DLD1 (cell line): Measurements from ENCODE around the gene PIK3R1.
"Not testable (repeated sequence)": the region's sequence is repeated elsewhere in the genome, so short reads cannot be mapped to it uniquely, and the experiment has no call there.

Experiments
- in situ Hi-C: cut with HindIII; loops from 2 replicates; pipeline ENCODE4 v1.10.0; 2017; ENCODE audit warnings: low sequenced_read_pairs

The PIK3R1 gene

DNA sequence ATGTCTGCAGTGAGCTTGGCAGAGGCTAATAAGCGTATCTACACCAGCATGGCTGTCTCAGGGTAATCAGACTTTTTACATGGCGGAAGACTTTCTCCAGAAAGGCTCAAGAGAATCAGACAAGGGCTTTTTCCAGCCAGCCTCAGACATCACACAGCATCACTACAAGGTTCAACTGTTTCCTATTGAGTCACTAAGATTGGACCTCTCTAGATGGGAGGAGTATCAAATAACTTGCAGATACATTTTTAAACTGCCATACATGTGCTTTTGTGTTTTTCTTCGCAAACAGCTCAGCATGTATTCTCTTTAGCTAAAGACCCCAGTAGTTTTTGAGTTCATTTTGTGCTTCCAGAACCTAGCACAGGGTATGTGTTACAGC, 22.9 kb upstream of the PIK3R1 start:
- in situ Hi-C loops = no loop called here

- in situ Hi-C loops = no loop called here
These were observed 22.0 kb upstream of the PIK3R1 start for GRCh38 chr5:68193481-68194036.

- in situ Hi-C loops = no loop called here
These were observed 21.2 kb upstream of the PIK3R1 start for GRCh38 chr5:68194386-68194785.

GRCh38 chr5:68195137-68195536, 20.4 kb upstream of the PIK3R1 start:
- in situ Hi-C loops = no loop called here

GRCh38 chr5:68196876-68197275, 18.7 kb upstream of the PIK3R1 start:
- in situ Hi-C loops = no loop called here

- in situ Hi-C loops = no loop called here
These were observed 15.3 kb upstream of the PIK3R1 start for GRCh38 chr5:68200288-68200687.

DNA sequence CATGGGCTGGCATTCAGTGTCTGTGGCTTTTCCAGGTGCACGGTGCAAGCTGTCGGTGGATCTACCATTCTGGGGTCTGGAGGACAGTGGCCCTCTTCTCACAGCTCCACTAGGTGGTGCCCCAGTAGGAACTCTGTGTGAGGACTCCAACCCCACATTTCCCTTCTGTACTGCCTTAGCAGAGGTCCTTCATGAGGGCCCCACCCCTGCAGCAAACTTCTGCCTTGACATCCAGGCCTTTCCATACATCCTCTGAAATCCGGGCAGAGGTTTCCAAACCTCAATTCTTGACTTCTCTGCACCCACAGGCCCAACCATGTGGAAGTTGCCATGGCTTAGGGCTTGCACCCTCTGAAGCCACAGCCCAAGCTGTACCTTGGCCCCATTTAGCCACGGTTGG, 4.9 kb upstream of the PIK3R1 start:
- in situ Hi-C loops = not testable (repeated sequence)

GRCh38 chr5:68214482-68215207, 911 bp upstream of the PIK3R1 start:
- in situ Hi-C loops = no loop called here

DNA sequence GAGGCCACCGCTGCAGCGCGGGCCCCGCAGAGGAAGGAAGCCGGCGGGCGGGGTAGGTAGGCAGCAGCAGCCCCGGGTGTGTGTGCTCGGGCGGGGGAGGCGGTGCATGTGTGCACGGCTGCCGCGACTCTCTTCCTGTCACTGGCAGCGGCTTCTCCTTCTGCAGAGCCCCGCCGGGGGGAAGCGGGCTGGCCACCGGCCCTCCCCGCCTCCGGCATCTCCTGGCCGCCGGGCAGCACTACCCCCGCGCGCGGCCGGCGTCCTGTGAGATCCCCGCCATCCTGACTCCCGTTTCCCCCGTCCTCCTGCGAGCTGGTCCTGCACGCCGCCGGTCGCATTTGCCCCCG, 315 bp downstream of the PIK3R1 start:
- in situ Hi-C loops = no loop called here

DNA sequence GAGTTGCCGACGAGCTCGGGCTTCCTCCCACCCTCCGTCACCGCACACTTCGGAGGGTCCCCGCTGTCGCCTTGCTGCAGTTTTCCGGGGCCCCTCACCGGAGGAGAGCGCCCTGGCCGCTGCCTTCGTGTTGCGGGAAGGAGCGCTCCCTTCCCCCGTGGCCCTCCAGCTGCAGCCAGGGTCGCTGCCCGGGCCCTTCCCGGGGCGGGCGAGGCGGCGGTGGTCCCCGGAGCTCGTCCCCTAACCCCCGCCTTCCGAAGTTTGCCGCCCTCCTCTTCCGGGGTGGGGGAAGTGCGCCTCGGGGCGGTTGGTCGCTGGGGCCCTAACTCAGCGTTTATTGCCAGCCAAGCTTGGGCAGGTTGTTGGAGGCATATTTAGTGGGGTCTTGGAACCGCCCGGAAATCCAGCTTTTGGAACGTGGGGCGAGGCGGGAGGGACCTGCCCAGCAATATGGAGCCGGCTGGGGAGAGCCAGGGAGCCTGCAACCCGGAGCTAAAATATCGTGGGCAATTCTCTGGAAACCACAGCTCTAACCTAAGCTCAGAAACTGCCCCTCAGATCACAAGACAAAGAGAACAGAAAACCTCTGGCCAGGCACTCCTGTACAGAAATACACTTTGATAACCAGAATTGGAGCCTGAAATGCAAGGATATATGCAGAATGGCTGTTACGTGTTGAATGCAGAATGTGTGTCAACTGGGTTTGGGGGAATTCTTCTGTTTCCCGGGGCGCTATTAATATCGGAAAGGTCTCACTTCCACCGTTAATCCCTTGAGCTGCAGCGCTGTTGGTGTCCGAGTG, 890 bp downstream of the PIK3R1 start:
- in situ Hi-C loops = no loop called here

- in situ Hi-C loops = no loop called here
These were observed 1.4 kb downstream of the PIK3R1 start for GRCh38 chr5:68217047-68217355.

DNA sequence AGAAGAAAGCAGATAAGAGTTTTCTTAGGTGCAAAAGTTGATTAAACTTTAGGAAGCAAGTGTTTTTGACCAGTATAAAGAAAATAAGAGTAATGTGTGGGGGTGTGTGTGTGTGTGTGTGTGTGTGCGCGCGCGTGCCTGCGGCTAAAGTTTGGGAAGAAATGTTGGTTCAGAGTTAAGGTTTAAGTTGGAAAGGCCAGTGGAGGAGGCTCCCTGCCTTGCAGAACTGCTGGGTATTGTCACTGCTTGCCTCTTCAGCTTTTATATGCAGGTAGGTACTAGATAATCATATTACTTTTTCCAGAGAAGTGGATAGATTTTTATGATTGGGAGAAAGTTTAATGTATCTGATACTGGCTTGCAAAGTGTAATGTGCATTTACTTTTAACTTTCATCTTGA, 2.0 kb downstream of the PIK3R1 start:
- in situ Hi-C loops = no loop called here

GRCh38 chr5:68219161-68219816, 3.7 kb downstream of the PIK3R1 start:
- in situ Hi-C loops = no loop called here

DNA sequence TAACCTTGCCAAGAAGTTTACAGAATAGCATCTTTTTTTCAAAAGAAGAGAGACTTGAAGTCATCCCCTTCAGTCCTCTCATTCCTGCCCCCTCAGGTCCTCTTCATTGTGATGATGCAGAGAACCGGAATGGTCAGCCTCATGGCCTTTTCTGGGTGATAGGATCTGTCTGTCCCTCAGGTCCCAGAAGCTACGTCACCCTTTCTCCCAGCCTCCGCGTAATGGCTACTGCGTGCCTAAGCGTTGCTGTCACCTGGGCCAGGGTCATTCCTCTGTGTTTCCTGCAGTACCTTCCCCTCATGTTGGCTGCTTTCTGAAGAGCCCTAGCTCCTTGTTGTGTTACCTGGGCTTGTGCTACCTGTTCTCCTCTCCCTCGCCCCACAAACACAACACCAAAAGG, 4.7 kb downstream of the PIK3R1 start:
- in situ Hi-C loops = no loop called here

GRCh38 chr5:68220914-68221313, 5.4 kb downstream of the PIK3R1 start:
- in situ Hi-C loops = no loop called here

DNA sequence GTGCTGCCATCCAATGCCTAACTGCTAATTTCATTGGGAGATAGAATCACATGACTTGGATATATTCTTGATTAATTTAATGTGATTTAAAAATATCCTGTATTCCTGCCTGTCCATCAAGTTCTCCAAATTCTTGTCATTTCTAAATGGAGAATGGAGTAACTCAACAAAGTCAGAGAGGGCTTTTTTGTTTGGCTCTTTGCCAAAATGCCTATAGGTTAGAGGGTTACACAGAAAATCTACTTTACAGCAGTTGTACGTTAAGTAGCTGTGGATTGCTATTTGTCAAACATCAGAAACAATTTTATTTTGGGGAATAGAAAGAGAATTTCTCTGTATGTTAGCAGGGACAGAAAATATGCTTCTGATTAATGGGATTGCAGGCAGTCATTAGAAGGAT, 5.9 kb downstream of the PIK3R1 start:
- in situ Hi-C loops = no loop called here

- in situ Hi-C loops = no loop called here
These were observed 6.8 kb downstream of the PIK3R1 start for GRCh38 chr5:68222310-68222709.

GRCh38 chr5:68222824-68223354, 7.3 kb downstream of the PIK3R1 start:
- in situ Hi-C loops = no loop called here

DNA sequence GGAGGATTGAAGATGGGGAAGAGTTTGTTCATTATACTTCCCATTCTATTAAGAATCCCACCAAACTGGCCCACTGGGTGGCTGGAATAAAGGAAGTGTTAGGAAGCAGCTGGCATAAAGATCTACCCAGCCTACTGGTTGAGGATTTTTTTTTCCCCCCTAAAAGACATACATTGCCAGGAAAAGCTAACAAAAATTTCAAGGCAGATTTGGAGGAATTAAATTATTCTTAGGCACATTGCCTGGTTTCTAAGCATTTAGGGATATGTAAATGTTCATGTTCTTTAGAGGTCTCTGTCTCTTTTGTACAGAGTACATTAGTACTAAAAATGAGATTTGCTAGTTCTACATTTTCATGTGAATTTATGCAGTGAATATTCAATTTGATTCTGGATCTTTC, 8.3 kb downstream of the PIK3R1 start:
- in situ Hi-C loops = no loop called here

GRCh38 chr5:68224509-68225187, 9.1 kb downstream of the PIK3R1 start:
- in situ Hi-C loops = no loop called here
